Skeletal muscle tissue (tissue), 4 donors: ENCODE measurements around the gene IRF2BPL. TPM values are rescaled to one million over a fixed set of nuclear protein-coding genes. Genes with fewer than 3 reads are reported as not detected.

Experiments
- H3K27ac ChIP-seq: one replicate; pipeline ENCODE4 v1.7.0; 2013; ENCODE audit warnings: mild to moderate bottlenecking, low read depth, low read length, inconsistent platforms
- H3K27me3 ChIP-seq, 3 donors: one replicate each; pipeline ENCODE4 v1.7.0; 2013; ENCODE audit warnings: low read length in 3 of 3; ENCODE audit not compliant: control insufficient read depth in 3 of 3, insufficient read depth in 3 of 3
- H3K36me3 ChIP-seq, 3 donors: one replicate each; pipeline ENCODE4 v1.7.0; 2013; ENCODE audit warnings: low read length in 3 of 3; ENCODE audit not compliant: control insufficient read depth in 3 of 3, insufficient read depth in 3 of 3
- H3K4me1 ChIP-seq, 3 donors: one replicate each; pipeline ENCODE4 v1.7.0; 2013; ENCODE audit warnings: low read length in 3 of 3, mild to moderate bottlenecking in 3 of 3; ENCODE audit not compliant: control insufficient read depth in 3 of 3, insufficient read depth in 3 of 3
- H3K4me3 ChIP-seq, 3 donors: one replicate each; pipeline ENCODE4 v1.7.0; 2013; ENCODE audit warnings: low read length in 3 of 3
- H3K9ac ChIP-seq, 3 donors: one replicate each; pipeline ENCODE4 v1.7.0; 2013; ENCODE audit warnings: low read length in 3 of 3, mild to moderate bottlenecking in 3 of 3, moderate library complexity in 2 of 3, low read depth in 1 of 3
- H3K9me3 ChIP-seq, 3 donors: one replicate each; pipeline ENCODE4 v1.7.0; 2013; ENCODE audit warnings: low read length in 3 of 3; ENCODE audit not compliant: control insufficient read depth in 3 of 3
- total RNA-seq: library from RNA; depleted of rRNA; stranded (reverse); fragments of >200 nt; gene quantifications from one replicate; pipeline ENCODE4 v1.2.3, GENCODE V29; 2014
- donor health status: Osteomylitis.

Gene IRF2BPL
- total RNA-seq, 1 donor from 2014 or later, result 20.9 TPM

- no peak overlapping the region for H3K27ac ChIP-seq
Observed at GRCh38 chr14:77065851-77066577, 37.5 kb upstream of the IRF2BPL start.

GRCh38 chr14:77064521-77065178, 36.1 kb upstream of the IRF2BPL start:
- no peaks in the 10 kb centered on the region for H3K36me3 ChIP-seq
- H3K9ac ChIP-seq, result no peak overlapping the region
- H3K27ac ChIP-seq, result no peak overlapping the region
- H3K4me3 ChIP-seq, result no peak overlapping the region
- no peaks in the 10 kb centered on the region for H3K9me3 ChIP-seq
- H3K4me1 ChIP-seq, result peaks cover 23 to 26% (median 25%) of the 10 kb centered on the region in 3 donors
- H3K27me3 ChIP-seq, result no peaks in the 10 kb centered on the region

More at GRCh38 chr14:77065851-77066577, 37.5 kb upstream of the IRF2BPL start:
- H3K27me3 ChIP-seq, result no peaks in the 10 kb centered on the region
- H3K9ac ChIP-seq, result no peak overlapping the region
- H3K36me3 ChIP-seq, result no peaks in the 10 kb centered on the region
- no peaks in the 10 kb centered on the region for H3K9me3 ChIP-seq
- peaks cover 33 to 36% (median 35%) of the 10 kb centered on the region in 3 donors for H3K4me1 ChIP-seq
- H3K4me3 ChIP-seq, result no peak overlapping the region

GRCh38 chr14:77063571-77064171, 35.2 kb upstream of the IRF2BPL start:
- no peaks in the 10 kb centered on the region for H3K27me3 ChIP-seq

GRCh38 chr14:77062261-77062660, 33.8 kb upstream of the IRF2BPL start:
- no peak overlapping the region for H3K9ac ChIP-seq
- H3K4me3 ChIP-seq, result no peak overlapping the region
- H3K27me3 ChIP-seq, result no peaks in the 10 kb centered on the region
- peaks cover 6 to 21% (median 15%) of the 10 kb centered on the region in 3 donors for H3K4me1 ChIP-seq
- H3K27ac ChIP-seq, result no peak overlapping the region
- H3K9me3 ChIP-seq, result no peaks in the 10 kb centered on the region
- H3K36me3 ChIP-seq, result no peaks in the 10 kb centered on the region

More at GRCh38 chr14:77063571-77064171, 35.2 kb upstream of the IRF2BPL start:
- Histone ChIP-seq H3K36me3 (no peaks in the 10 kb centered on the region), H3K9ac (no peak overlapping the region), H3K4me3 (no peak overlapping the region), H3K4me1 (peaks cover 19 to 27% (median 24%) of the 10 kb centered on the region in 3 donors), H3K27ac (no peak overlapping the region), H3K9me3 (no peaks in the 10 kb centered on the region)

- Histone ChIP-seq H3K4me1 (peaks cover 5 to 17% (median 15%) of the 10 kb centered on the region in 3 donors), H3K9me3 (no peaks in the 10 kb centered on the region), H3K9ac (no peak overlapping the region), H3K36me3 (no peaks in the 10 kb centered on the region), H3K27me3 (no peaks in the 10 kb centered on the region), H3K27ac (no peak overlapping the region), H3K4me3 (no peak overlapping the region)
Observed at GRCh38 chr14:77061630-77062257, 33.2 kb upstream of the IRF2BPL start.

GRCh38 chr14:77059276-77059915, 30.9 kb upstream of the IRF2BPL start:
- no peaks in the 10 kb centered on the region for H3K27me3 ChIP-seq
- H3K27ac ChIP-seq, result no peak overlapping the region
- H3K4me3 ChIP-seq, result no peak overlapping the region
- peaks cover 0 to 9% (median 8%) of the 10 kb centered on the region in 3 donors for H3K9me3 ChIP-seq
- H3K9ac ChIP-seq, result no peak overlapping the region
- H3K36me3 ChIP-seq, result no peaks in the 10 kb centered on the region
- H3K4me1 ChIP-seq, result peaks cover 0 to 17% (median 7%) of the 10 kb centered on the region in 3 donors

GRCh38 chr14:77058785-77059184, 30.3 kb upstream of the IRF2BPL start:
- Histone ChIP-seq H3K9me3 (peaks cover 0 to 14% (median 8%) of the 10 kb centered on the region in 3 donors), H3K4me1 (peaks cover 0 to 15% (median 6%) of the 10 kb centered on the region in 3 donors), H3K9ac (no peak overlapping the region), H3K27ac (no peak overlapping the region), H3K4me3 (no peak overlapping the region), H3K27me3 (no peaks in the 10 kb centered on the region), H3K36me3 (no peaks in the 10 kb centered on the region)

- H3K4me1 ChIP-seq, result peaks cover 1 to 14% (median 6%) of the 10 kb centered on the region in 3 donors
- no peaks in the 10 kb centered on the region for H3K27me3 ChIP-seq
- H3K4me3 ChIP-seq, result no peak overlapping the region
- H3K36me3 ChIP-seq, result no peaks in the 10 kb centered on the region
- H3K9me3 ChIP-seq, result peaks cover 0 to 19% (median 8%) of the 10 kb centered on the region in 3 donors
- H3K27ac ChIP-seq, result no peak overlapping the region
- H3K9ac ChIP-seq, result no peak overlapping the region
Observed at GRCh38 chr14:77058117-77058516, 29.6 kb upstream of the IRF2BPL start.

GRCh38 chr14:77055981-77056380, 27.5 kb upstream of the IRF2BPL start:
- H3K9ac ChIP-seq, result no peak overlapping the region
- H3K4me1 ChIP-seq, result peaks cover 16 to 29% (median 20%) of the 10 kb centered on the region in 3 donors
- H3K36me3 ChIP-seq, result no peaks in the 10 kb centered on the region
- no peak overlapping the region for H3K27ac ChIP-seq
- peaks cover 0 to 19% (median 8%) of the 10 kb centered on the region in 3 donors for H3K9me3 ChIP-seq
- no peaks in the 10 kb centered on the region for H3K27me3 ChIP-seq
- H3K4me3 ChIP-seq, result no peak overlapping the region
